Stomach (tissue), 9 donors: Measurements from ENCODE around the gene WDR3. TPM values are rescaled to one million over a fixed set of nuclear protein-coding genes. Genes with fewer than 3 reads are reported as not detected.

ENCODE experiments used
- DNase-seq, 2 donors: peaks; one replicate each; pipeline versions ENCODE4 v3.0.0 to v3.0.0-alpha.2; 2013 to 2019
- H3K27ac ChIP-seq, 5 donors: fragments of 200-600 bp in 4 of 5; sonication (generic) in 4 of 5; one replicate each; pipeline ENCODE4 v1.5.1; 2013 to 2019; ENCODE audit warnings: mild to moderate bottlenecking in 1 of 5, moderate library complexity in 1 of 5
- H3K27me3 ChIP-seq, 3 donors: fragments of 200-600 bp; sonication (generic); one replicate each; pipeline ENCODE4 v1.5.1; 2017 to 2019; ENCODE audit warnings: mixed run types in 1 of 3
- H3K36me3 ChIP-seq, 4 donors: fragments of 200-600 bp; sonication (generic); 1 replicate in 3 of 4; 2 replicates in 1 of 4; pipeline ENCODE4 v1.5.1; 2016 to 2019
- H3K4me1 ChIP-seq, 4 donors: fragments of 200-600 bp; sonication (generic); one replicate each; pipeline ENCODE4 v1.5.1; 2016 to 2019
- H3K4me3 ChIP-seq, 4 donors: fragments of 200-600 bp; sonication (generic) in 3 of 4; one replicate each; pipeline ENCODE4 v1.5.1; 2016 to 2019; ENCODE audit warnings: mild to moderate bottlenecking in 1 of 4
- H3K9me3 ChIP-seq, 4 donors: fragments of 200-600 bp; sonication (generic); one replicate each; pipeline ENCODE4 v1.5.1; 2016 to 2019
- EP300 ChIP-seq: sonication (generic); formaldehyde crosslinking; IDR thresholded peaks from one replicate; pipeline ENCODE4 v1.6.1; 2017; ENCODE audit warnings: antibody characterized with exemption
- POLR2A ChIP-seq, 4 donors: fragments of 450-650 bp; IDR thresholded peaks; one replicate each; pipeline ENCODE4 v1.6.1; 2016; ENCODE audit warnings: antibody characterized with exemption in 4 of 4, control low read depth in 2 of 4, mild to moderate bottlenecking in 1 of 4, moderate library complexity in 1 of 4
- POLR2AphosphoS5 ChIP-seq, 3 donors: sonication (generic); formaldehyde crosslinking; IDR thresholded peaks; one replicate each; pipeline ENCODE4 v1.6.1; 2016; ENCODE audit warnings: antibody characterized with exemption in 3 of 3
- WGBS, 5 donors: extraction: QIAGEN DNeasy Blood & Tissue Kit in 3 of 5; methylation state at CpG; one replicate each; pipeline versions ENCODE4 v1.1.5 to v1.1.7; 2013 to 2018; 5-methylcytosine and 5-hydroxymethylcytosine counted together
- intact Hi-C: fragments of 100-400 bp; cut with DNase I; formaldehyde crosslinking; loops from one replicate; pipeline ENCODE4 v1.15.1; 2023; ENCODE audit warnings: low total_unique reads
- polyA plus RNA-seq, 3 donors: library from polyadenylated mRNA; stranded (reverse); fragments of 200-250 nt; gene quantifications; one replicate each; pipeline ENCODE4 v1.2.3, GENCODE V29; 2013
- total RNA-seq, 5 donors: library from RNA; depleted of rRNA; stranded (reverse); fragments of >200 nt; gene quantifications; one replicate each; pipeline versions ENCODE4 v1.1.0 to v1.2.3, GENCODE V29; 2014 to 2016
- TF ChIP-seq, protein P1 (sequence below), 7 experiments: fragments of 450-650 bp in 4 of 7; fragments of 200-600 bp in 3 of 7; sonication (generic) in 3 of 7; IDR thresholded peaks; one replicate each; pipeline ENCODE4 v1.5.1; 2016 to 2019; ENCODE audit warnings: antibody characterized with exemption in 7 of 7, control low read depth in 2 of 7, mild to moderate bottlenecking in 1 of 7
- donor health status: healthy with polysubstance abuse.
- donor health status: Bipolar disorder and iron deficiency.
- donor health status: healthy.

Gene WDR3
- total and polyA plus RNA-seq, 8 donors, result 1.4 to 16.9 (median 4.0) TPM; not detected in 1

DNA sequence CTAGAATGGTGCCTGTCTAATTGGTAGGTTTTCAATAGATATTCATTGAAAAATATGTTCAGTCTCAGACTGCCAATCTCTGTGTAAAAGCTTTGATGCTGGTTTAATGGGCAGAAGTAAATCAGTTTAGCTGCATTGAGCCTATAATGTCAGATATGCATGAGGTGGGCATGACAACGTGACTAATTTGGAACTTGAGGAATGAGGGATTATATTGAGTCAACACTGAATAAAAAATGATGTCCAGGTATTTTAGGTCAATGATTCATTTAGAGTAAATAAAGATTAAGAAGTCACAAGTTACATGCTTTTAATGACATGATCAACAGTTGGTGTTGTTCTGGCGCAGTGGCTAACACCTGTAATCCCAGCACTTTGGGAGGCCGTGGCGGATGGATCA, 3.0 kb downstream of the WDR3 start:
- DNase-seq, result no peak
- Histone ChIP-seq H3K27me3 (no peaks in the 10 kb centered on the region), H3K27ac (no peak overlapping the region), H3K36me3 (peaks cover 0 to 41% (median 35%) of the 10 kb centered on the region in 4 donors), H3K4me1 (peaks cover 23 to 46% (median 30%) of the 10 kb centered on the region in 4 donors), H3K9me3 (no peaks in the 10 kb centered on the region), H3K4me3 (no peak overlapping the region)
- TF ChIP-seq EP300 (no peak), POLR2AphosphoS5 (IDR thresholded peaks at IDR 0.05) (no peak), POLR2A (IDR thresholded peaks at IDR 0.05) (no peak)
- TF ChIP-seq, protein P1, sequence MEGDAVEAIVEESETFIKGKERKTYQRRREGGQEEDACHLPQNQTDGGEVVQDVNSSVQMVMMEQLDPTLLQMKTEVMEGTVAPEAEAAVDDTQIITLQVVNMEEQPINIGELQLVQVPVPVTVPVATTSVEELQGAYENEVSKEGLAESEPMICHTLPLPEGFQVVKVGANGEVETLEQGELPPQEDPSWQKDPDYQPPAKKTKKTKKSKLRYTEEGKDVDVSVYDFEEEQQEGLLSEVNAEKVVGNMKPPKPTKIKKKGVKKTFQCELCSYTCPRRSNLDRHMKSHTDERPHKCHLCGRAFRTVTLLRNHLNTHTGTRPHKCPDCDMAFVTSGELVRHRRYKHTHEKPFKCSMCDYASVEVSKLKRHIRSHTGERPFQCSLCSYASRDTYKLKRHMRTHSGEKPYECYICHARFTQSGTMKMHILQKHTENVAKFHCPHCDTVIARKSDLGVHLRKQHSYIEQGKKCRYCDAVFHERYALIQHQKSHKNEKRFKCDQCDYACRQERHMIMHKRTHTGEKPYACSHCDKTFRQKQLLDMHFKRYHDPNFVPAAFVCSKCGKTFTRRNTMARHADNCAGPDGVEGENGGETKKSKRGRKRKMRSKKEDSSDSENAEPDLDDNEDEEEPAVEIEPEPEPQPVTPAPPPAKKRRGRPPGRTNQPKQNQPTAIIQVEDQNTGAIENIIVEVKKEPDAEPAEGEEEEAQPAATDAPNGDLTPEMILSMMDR (IDR thresholded peaks at IDR 0.05), result no peak
- WGBS, 5 donors, result 74 to 85% (median 80%) methylated on average over 4 of the region's 4 CpGs
- intact Hi-C loops, result no loop called here

GRCh38 chr1:117933769-117934168, 4.2 kb downstream of the WDR3 start:
- 52 to 86% (median 74%) methylated on average over 2 of the region's 2 CpGs for WGBS, 5 donors
- no peak overlapping the region for H3K4me3 ChIP-seq
- intact Hi-C loops, result no loop called here
- H3K9me3 ChIP-seq, result no peaks in the 10 kb centered on the region
- TF ChIP-seq EP300, result no peak
- no peak for TF ChIP-seq POLR2A (IDR thresholded peaks at IDR 0.05)
- TF ChIP-seq, protein P1 (IDR thresholded peaks at IDR 0.05), result no peak
- TF ChIP-seq POLR2AphosphoS5 (IDR thresholded peaks at IDR 0.05), result no peak
- peaks cover 2 to 53% (median 47%) of the 10 kb centered on the region in 4 donors for H3K36me3 ChIP-seq
- peaks cover 13 to 34% (median 21%) of the 10 kb centered on the region in 4 donors for H3K4me1 ChIP-seq
- H3K27me3 ChIP-seq, result no peaks in the 10 kb centered on the region
- H3K27ac ChIP-seq, result no peak overlapping the region
- DNase-seq, result no peak

DNA sequence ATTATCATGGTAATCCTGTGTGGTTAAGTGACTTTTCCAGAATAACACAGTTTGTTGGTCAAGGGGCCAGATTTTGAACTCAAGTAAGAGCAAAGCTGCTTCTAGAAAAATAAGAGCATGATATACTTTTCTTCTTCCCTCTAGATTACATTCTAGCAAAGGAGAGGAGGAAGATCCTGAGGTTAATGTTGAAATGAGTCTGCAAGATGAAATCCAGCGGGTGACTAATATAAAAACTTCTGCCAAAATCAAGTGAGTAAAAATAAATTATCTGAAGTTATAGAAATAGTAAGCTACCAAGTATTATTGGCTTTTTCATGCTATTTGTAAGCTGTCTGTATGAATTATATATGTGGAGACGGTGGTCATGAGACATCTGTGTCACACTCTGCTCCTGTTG, 12.8 kb downstream of the WDR3 start:
- peaks cover 62 to 100% (median 100%) of the 10 kb centered on the region in 4 donors for H3K36me3 ChIP-seq
- H3K27me3 ChIP-seq, result no peaks in the 10 kb centered on the region
- no peak overlapping the region for H3K27ac ChIP-seq
- intact Hi-C loops, result no loop called here
- H3K4me1 ChIP-seq, result no peaks in the 10 kb centered on the region
- H3K4me3 ChIP-seq, result no peak overlapping the region
- H3K9me3 ChIP-seq, result no peaks in the 10 kb centered on the region
- WGBS, 5 donors, result 94 to 100% (median 98%) methylated on average over 2 of the region's 2 CpGs
- DNase-seq, result no peak
- no peak for TF ChIP-seq POLR2AphosphoS5 (IDR thresholded peaks at IDR 0.05)
- TF ChIP-seq POLR2A (IDR thresholded peaks at IDR 0.05), result no peak
- TF ChIP-seq EP300, result no peak
- TF ChIP-seq, protein P1 (IDR thresholded peaks at IDR 0.05), result no peak

GRCh38 chr1:117952386-117952785, 22.8 kb downstream of the WDR3 start:
- Histone ChIP-seq H3K36me3 (peaks cover 41 to 100% (median 99%) of the 10 kb centered on the region in 4 donors), H3K9me3 (no peaks in the 10 kb centered on the region), H3K27me3 (no peaks in the 10 kb centered on the region), H3K4me3 (no peak overlapping the region), H3K27ac (no peak overlapping the region), H3K4me1 (no peaks in the 10 kb centered on the region)
- no peak for TF ChIP-seq EP300
- TF ChIP-seq, protein P1 (IDR thresholded peaks at IDR 0.05), result no peak
- no peak for TF ChIP-seq POLR2AphosphoS5 (IDR thresholded peaks at IDR 0.05)
- TF ChIP-seq POLR2A (IDR thresholded peaks at IDR 0.05), result no peak
- 90 to 100% (median 93%) methylated on average over 1 of the region's 1 CpG for WGBS, 5 donors
- no peak for DNase-seq
- intact Hi-C loops, result no loop called here
